CD8-positive, alpha-beta memory T cell (primary cell): ENCODE data around the gene CLCN7. TPM values are rescaled to one million over a fixed set of nuclear protein-coding genes. Genes with fewer than 3 reads are reported as not detected.

Source experiments
- CTCF ChIA-PET: fragments of 350-600 bp; sonication (Branson Sonifier 250); formaldehyde crosslinking; loops from one replicate; lab custom pipeline; 2021; ENCODE audit warnings: antibody characterized with exemption; lab: Charles Lee
- POLR2A ChIA-PET: fragments of 350-600 bp; sonication (Branson Sonifier 250); formaldehyde crosslinking; loops from one replicate; lab custom pipeline; 2021; ENCODE audit warnings: antibody characterized with exemption; lab: Charles Lee
- DNase-seq, 5 donors: peaks; one replicate each; pipeline versions ENCODE4 v3.0.0 to v3.0.0-alpha.2; 2020 to 2022; ENCODE audit warnings: mixed read lengths in 1 of 5
- H3K27ac ChIP-seq: one replicate; pipeline ENCODE4 v1.7.0; 2013; ENCODE audit warnings: low read depth, mild to moderate bottlenecking, low read length, moderate library complexity
- H3K27me3 ChIP-seq: 2 replicates; pipeline ENCODE4 v1.7.0; 2013; ENCODE audit warnings: low read length, mild to moderate bottlenecking; ENCODE audit not compliant: insufficient read depth, poor library complexity, severe bottlenecking
- H3K36me3 ChIP-seq: 2 replicates; pipeline ENCODE4 v1.7.0; 2013; ENCODE audit warnings: mild to moderate bottlenecking, low read length, moderate library complexity; ENCODE audit not compliant: insufficient read depth
- H3K4me1 ChIP-seq: 2 replicates; pipeline ENCODE4 v1.7.0; 2013; ENCODE audit warnings: mild to moderate bottlenecking, low read length, moderate library complexity; ENCODE audit not compliant: insufficient read depth
- H3K4me3 ChIP-seq: 2 replicates; pipeline ENCODE4 v1.7.0; 2013; ENCODE audit warnings: mild to moderate bottlenecking, low read length
- H3K9me3 ChIP-seq: 2 replicates; pipeline ENCODE4 v1.7.0; 2013; ENCODE audit warnings: mild to moderate bottlenecking, low read length
- H3K27ac Mint-ChIP-seq, 8 donors: one replicate each; pipeline ENCODE4 v1.8.0; 2020 to 2021; ENCODE audit warnings: mixed read lengths in 8 of 8, mild to moderate bottlenecking in 6 of 8, inconsistent platforms in 3 of 8, moderate library complexity in 3 of 8
- H3K27me3 Mint-ChIP-seq, 2 donors: one replicate each; pipeline ENCODE4 v1.8.0; 2020 to 2021; ENCODE audit warnings: mixed read lengths in 2 of 2, mild to moderate bottlenecking in 1 of 2, moderate library complexity in 1 of 2
- H3K36me3 Mint-ChIP-seq, 3 donors: one replicate each; pipeline ENCODE4 v1.8.0; 2020 to 2021; ENCODE audit warnings: mixed read lengths in 3 of 3, inconsistent platforms in 1 of 3, mild to moderate bottlenecking in 1 of 3
- H3K4me1 Mint-ChIP-seq, 3 donors: one replicate each; pipeline ENCODE4 v1.8.0; 2020 to 2021; ENCODE audit warnings: mixed read lengths in 3 of 3, inconsistent platforms in 1 of 3, mild to moderate bottlenecking in 1 of 3
- H3K4me3 Mint-ChIP-seq, 7 donors: one replicate each; pipeline ENCODE4 v1.8.0; 2020 to 2021; ENCODE audit warnings: mixed read lengths in 7 of 7, mild to moderate bottlenecking in 6 of 7, moderate library complexity in 4 of 7, inconsistent platforms in 2 of 7
- H3K9me3 Mint-ChIP-seq, 5 donors: one replicate each; pipeline ENCODE4 v1.8.0; 2020 to 2022; ENCODE audit warnings: mixed read lengths in 5 of 5, mild to moderate bottlenecking in 3 of 5, moderate library complexity in 2 of 5, inconsistent platforms in 1 of 5
- polyA plus RNA-seq: library from polyadenylated mRNA; unstranded; fragments of 300-500 nt; fragmentation: Illumina TruSeq; gene quantifications from one replicate; pipeline ENCODE4 v1.2.3, GENCODE V29; 2021
- total RNA-seq, 2 experiments: library from RNA; stranded (reverse); gene quantifications; one replicate each; pipeline ENCODE4 v1.2.3, GENCODE V29; 2021

The CLCN7 gene
- total and polyA plus RNA-seq, 3 experiments from 2014 or later: 29.3 to 59.1 (median 52.8) TPM

DNA sequence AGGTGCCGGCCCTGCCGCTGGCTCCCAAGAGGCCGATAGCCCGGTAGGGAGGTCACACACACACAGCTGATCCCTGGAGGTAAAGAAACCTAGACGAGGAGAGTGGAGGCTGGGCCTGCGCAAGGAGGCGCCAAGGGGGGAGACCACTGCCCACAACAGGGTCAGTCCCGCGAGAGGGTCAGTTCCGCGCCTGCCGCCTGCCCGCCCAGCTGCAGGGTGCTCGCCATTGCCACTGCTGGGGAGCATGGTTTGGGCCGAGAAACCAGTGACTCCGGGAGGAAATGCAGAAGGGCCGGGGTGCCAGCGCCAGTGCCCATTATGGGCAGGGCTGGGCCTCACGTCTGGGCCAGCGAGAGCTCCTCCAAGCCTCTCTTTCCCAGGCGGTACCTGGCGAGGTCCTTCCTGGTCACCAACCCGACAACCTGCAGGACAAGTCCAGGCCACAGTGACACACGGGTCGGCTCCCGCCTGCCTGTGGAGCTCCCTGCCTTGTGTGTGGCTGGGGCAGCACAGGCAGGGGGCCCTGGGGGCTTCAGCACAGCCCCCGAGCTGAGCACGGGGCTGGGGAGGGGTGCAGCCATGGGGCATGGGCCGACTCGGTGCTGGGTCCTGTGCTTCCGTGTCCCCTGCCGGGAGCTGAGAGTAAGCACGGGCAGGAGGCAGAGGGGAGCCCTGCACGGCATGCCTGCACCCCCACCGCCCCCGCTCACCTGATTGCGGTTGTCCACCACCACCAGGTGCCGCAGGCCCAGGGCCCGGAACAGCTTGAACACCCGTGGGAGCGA, 28.3 kb downstream of the CLCN7 start:
- Histone ChIP-seq H3K27ac (no peak overlapping the region), H3K27me3 (no peaks in the 10 kb centered on the region), H3K4me3 (no peak overlapping the region), H3K9me3 (no peaks in the 10 kb centered on the region), H3K36me3 (no peaks in the 10 kb centered on the region), H3K4me1 (no peaks in the 10 kb centered on the region)
- Mint-ChIP-seq H3K36me3 (peaks cover 0 to 31% (median 0%) of the 10 kb centered on the region in 3 donors), H3K4me3 (no peak overlapping the region), H3K27me3 (no peaks in the 10 kb centered on the region), H3K4me1 (no peaks in the 10 kb centered on the region), H3K9me3 (no peaks in the 10 kb centered on the region), H3K27ac (no peak overlapping the region)
- no peak for DNase-seq
- POLR2A ChIA-PET: interaction anchor here (0.6 kb wide), 1 partner anchor 25 kb away, joined by 3 read pairs; no protein-coding TSS in a partner anchor
- CTCF ChIA-PET: no interaction called here

GRCh38 chr16:1445518-1446203, 29.2 kb downstream of the CLCN7 start:
- ChIA-PET CTCF (no interaction called here), POLR2A (interaction anchor here (0.5 to 0.6 kb wide), 2 partner anchors 26 to 309 kb away, joined by 3 read pairs; no protein-coding TSS in a partner anchor)
- Mint-ChIP-seq H3K4me1 (no peaks in the 10 kb centered on the region), H3K36me3 (peaks cover 0 to 29% (median 0%) of the 10 kb centered on the region in 3 donors), H3K27ac (no peak overlapping the region), H3K9me3 (no peaks in the 10 kb centered on the region), H3K4me3 (no peak overlapping the region), H3K27me3 (no peaks in the 10 kb centered on the region)
- Histone ChIP-seq H3K36me3 (no peaks in the 10 kb centered on the region), H3K27ac (no peak overlapping the region), H3K4me1 (no peaks in the 10 kb centered on the region), H3K27me3 (no peaks in the 10 kb centered on the region), H3K4me3 (no peak overlapping the region), H3K9me3 (no peaks in the 10 kb centered on the region)
- DNase-seq: no peak

DNA sequence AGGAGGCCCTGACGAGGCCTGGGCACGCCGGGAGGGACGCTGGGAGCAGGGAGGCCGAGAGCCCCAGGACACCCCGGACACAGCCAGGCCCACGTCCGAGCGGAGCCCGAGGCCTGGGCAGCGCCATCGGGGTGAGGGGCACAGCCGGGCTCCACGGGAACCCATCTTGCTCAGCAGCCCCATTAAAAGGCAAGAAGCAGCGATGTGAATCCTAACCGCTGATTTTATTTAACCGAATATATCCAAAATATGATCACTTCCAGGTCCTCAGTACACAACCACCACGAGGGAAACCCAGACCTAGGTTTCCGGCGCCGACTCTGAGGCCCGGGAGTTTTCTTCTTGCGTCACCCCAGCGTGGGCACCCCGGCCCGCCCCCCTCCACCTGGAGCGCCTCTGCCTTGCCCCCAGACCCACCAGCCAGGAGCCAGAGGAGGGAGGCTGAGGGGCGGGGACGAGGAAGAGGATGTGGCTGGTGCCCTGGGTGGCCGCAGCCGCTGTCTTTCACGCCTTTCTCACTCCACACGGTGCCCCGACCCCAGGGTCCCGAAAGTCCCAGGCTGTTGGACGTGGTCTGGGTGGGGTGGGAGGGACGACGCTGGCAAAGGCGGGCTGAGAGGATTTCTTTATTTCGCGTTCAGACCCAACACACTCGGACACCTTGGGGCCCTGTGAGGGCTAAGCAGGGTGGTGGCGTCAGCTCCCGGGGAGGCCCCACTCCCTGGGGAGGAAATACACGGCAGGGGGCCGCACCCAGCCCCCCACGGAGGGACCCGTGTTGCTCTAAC, 29.9 kb downstream of the CLCN7 start:
- ChIA-PET CTCF (no interaction called here), POLR2A (interaction anchor here (0.5 kb wide), 1 partner anchor 309 kb away, joined by 3 read pairs; no protein-coding TSS in a partner anchor)
- H3K9me3 ChIP-seq: no peaks in the 10 kb centered on the region
- H3K4me3 Mint-ChIP-seq: no peak overlapping the region
- no peaks in the 10 kb centered on the region for H3K4me1 ChIP-seq
- H3K36me3 ChIP-seq: no peaks in the 10 kb centered on the region
- H3K27ac ChIP-seq: no peak overlapping the region
- no peak overlapping the region for H3K4me3 ChIP-seq
- peaks cover 0 to 25% (median 0%) of the 10 kb centered on the region in 3 donors for H3K36me3 Mint-ChIP-seq
- no peaks in the 10 kb centered on the region for H3K9me3 Mint-ChIP-seq
- H3K27me3 ChIP-seq: no peaks in the 10 kb centered on the region
- no peak for DNase-seq
- no peak overlapping the region for H3K27ac Mint-ChIP-seq
- no peaks in the 10 kb centered on the region for H3K27me3 Mint-ChIP-seq
- no peaks in the 10 kb centered on the region for H3K4me1 Mint-ChIP-seq

GRCh38 chr16:1443980-1444729, 30.7 kb downstream of the CLCN7 start, which contains the start of gene CCDC154:
Gene CCDC154 (minus strand): TSS chr16:1444556. CDS start chr16:1444322, 234 bp downstream.
- POLR2A ChIA-PET: no interaction called here
- Mint-ChIP-seq H3K9me3 (no peaks in the 10 kb centered on the region), H3K27me3 (no peaks in the 10 kb centered on the region), H3K27ac (no peak within 1 kb of the TSS), H3K4me1 (no peaks in the 10 kb centered on the region), H3K4me3 (no peak within 1 kb of the TSS), H3K36me3 (peaks cover 0 to 17% (median 0%) of the 10 kb centered on the region in 3 donors)
- Histone ChIP-seq H3K4me3 (no peak within 1 kb of the TSS), H3K4me1 (no peaks in the 10 kb centered on the region), H3K36me3 (no peaks in the 10 kb centered on the region), H3K27me3 (no peaks in the 10 kb centered on the region), H3K9me3 (no peaks in the 10 kb centered on the region), H3K27ac (no peak within 1 kb of the TSS)
- DNase-seq: no peak
- CTCF ChIA-PET: no interaction called here

DNA sequence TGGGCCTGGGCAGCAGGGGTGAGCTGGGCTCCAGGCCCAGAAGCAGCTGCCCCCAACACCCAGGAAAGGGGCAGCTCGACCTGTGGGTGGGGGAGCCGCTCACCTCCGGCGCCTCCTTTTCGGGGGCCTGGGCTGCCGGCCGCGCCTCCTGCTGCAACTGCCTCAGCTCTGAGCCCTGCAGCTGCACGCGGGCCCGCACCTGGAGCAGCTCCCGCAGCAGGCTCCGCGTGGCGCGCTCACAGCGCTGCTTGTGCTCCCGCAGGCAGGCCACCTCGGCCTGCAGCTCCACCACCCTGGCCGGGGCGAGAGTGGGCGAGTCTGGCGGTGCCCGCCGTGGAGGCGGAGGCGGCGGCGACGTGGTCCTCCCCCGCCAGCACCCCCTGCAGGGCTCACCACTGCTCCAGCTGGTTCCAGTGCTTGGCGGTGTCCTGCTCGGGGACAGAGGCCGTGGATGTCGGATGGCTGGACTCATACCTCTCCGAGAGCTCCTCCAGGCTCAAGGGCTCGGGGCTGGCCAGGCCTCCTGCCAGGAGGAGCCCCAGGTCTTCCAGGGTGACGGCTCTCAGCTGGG, 31.3 kb downstream of the CLCN7 start:
- peaks cover 0 to 13% (median 0%) of the 10 kb centered on the region in 3 donors for H3K36me3 Mint-ChIP-seq
- H3K27ac Mint-ChIP-seq: no peak overlapping the region
- Histone ChIP-seq H3K4me3 (no peak overlapping the region), H3K27ac (no peak overlapping the region), H3K36me3 (no peaks in the 10 kb centered on the region), H3K27me3 (no peaks in the 10 kb centered on the region), H3K9me3 (no peaks in the 10 kb centered on the region), H3K4me1 (no peaks in the 10 kb centered on the region)
- no peak overlapping the region for H3K4me3 Mint-ChIP-seq
- POLR2A ChIA-PET: interaction anchor here (0.5 kb wide), 1 partner anchor 28 kb away, joined by 6 read pairs; no protein-coding TSS in a partner anchor
- H3K27me3 Mint-ChIP-seq: no peaks in the 10 kb centered on the region
- CTCF ChIA-PET: no interaction called here
- no peaks in the 10 kb centered on the region for H3K4me1 Mint-ChIP-seq
- no peak for DNase-seq
- H3K9me3 Mint-ChIP-seq: no peaks in the 10 kb centered on the region

- Mint-ChIP-seq H3K27ac (no peak overlapping the region), H3K4me1 (no peaks in the 10 kb centered on the region), H3K36me3 (peaks cover 0 to 5% (median 0%) of the 10 kb centered on the region in 3 donors), H3K9me3 (no peaks in the 10 kb centered on the region), H3K27me3 (no peaks in the 10 kb centered on the region), H3K4me3 (no peak overlapping the region)
- Histone ChIP-seq H3K4me3 (no peak overlapping the region), H3K36me3 (no peaks in the 10 kb centered on the region), H3K27me3 (no peaks in the 10 kb centered on the region), H3K27ac (no peak overlapping the region), H3K9me3 (no peaks in the 10 kb centered on the region), H3K4me1 (no peaks in the 10 kb centered on the region)
- DNase-seq: no peak
- ChIA-PET POLR2A (no interaction called here), CTCF (no interaction called here)
Measured at GRCh38 chr16:1442697-1443096, 32.1 kb downstream of the CLCN7 start.

DNA sequence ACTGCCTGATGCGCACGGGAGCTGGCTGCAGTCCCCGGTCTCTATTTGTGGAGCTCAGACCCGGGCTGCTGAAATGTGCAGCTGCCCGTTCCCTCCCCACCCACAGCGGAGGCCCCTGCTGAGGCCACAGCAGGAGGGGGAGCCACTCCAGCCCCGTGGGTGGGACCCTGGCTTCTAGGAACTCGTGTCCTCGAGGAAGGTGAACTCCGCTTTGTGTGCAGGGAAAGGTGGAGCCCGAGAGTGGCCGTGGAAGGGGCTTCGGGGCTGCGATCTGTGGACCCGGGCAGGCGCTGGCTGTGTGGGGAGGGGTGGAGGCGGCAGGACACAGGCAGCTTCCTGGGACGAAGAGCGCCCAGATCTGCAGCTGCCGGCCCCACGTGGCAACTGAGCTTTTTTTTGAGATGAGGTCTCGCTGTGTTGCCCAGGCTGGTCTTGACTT, 33.4 kb downstream of the CLCN7 start:
- H3K27me3 Mint-ChIP-seq: no peaks in the 10 kb centered on the region
- Histone ChIP-seq H3K4me3 (no peak overlapping the region), H3K27me3 (no peaks in the 10 kb centered on the region), H3K4me1 (no peaks in the 10 kb centered on the region), H3K9me3 (no peaks in the 10 kb centered on the region), H3K36me3 (no peaks in the 10 kb centered on the region), H3K27ac (no peak overlapping the region)
- H3K27ac Mint-ChIP-seq: no peak overlapping the region
- no peak for DNase-seq
- no peaks in the 10 kb centered on the region for H3K9me3 Mint-ChIP-seq
- H3K4me3 Mint-ChIP-seq: no peak overlapping the region
- ChIA-PET CTCF (no interaction called here), POLR2A (no interaction called here)
- peaks cover 0 to 4% (median 0%) of the 10 kb centered on the region in 3 donors for H3K36me3 Mint-ChIP-seq
- no peaks in the 10 kb centered on the region for H3K4me1 Mint-ChIP-seq
